ENCODE measurements around the gene KCNMA1.
"Not testable (repeated sequence)": the region's sequence is repeated elsewhere in the genome, so short reads cannot be mapped to it uniquely, and the experiment has no call there.

KCNMA1 gene

DNA sequence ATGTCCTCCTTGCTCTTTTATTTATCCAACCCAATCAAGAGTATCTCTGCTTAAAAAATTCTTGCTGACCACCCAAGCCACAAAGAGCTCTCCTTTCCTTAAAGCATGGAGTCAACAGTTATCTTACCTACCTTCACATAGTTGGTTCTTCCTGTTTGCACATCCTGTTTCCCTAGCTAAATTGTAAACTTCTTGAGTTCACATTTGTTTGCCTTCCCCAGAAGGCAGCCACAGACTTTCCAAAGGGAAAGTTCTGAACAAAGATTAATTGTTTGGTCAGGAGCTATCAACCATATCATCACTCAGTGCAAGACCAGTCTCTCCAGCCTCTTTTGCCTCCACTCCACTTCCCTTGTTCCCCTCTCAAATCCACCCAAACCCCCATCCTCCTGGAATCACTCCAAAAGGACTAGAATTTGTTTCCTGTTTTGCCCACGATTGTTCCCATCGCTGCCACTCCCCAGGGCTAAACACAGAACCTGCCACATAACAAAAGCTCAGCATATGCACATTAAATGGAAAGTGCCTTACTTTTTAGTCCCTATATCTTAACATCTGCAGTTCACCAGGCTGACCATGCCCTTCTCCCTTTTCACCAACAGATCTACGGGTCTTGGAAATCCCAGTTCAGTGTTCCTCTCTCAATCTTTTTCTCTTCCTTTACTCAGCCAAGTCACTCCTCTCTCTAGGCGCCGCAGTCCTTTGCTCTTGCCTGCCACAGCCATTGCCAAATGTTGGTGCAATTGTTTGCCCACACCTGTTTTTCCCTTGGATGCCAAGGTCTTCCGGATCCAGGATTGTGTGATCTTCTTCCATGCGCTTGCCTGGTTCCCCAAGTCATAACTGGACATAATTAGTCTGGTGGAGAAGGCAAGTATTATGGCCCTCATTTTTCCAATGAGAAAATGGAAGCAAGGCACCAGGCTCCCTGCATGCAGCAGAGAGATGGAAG is 265.5 kb downstream of the KCNMA1 start:
- no peak for DNase-seq (ENCODE audit: low read depth in 2 of 2)

DNA sequence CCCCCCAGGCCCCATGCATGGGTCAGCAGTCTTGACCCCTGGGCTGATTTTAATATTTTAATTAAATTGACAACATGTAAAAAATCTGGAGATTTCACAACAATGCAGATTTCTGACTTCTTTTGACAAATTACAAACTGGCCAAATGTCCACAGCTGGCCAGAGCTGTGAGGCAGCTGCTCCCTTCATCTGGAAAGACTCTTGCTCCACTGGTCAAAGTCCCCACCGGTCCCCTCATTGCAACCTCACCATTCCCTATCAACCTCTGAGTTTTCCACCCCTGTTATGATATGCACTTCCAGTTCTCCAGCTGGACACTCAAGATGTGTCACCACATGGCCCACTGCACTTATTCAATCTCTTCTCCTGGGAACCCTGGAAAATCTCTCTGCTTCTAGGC is 266.2 kb downstream of the KCNMA1 start:
- no peak for DNase-seq (ENCODE audit: low read depth in 2 of 2)

DNA sequence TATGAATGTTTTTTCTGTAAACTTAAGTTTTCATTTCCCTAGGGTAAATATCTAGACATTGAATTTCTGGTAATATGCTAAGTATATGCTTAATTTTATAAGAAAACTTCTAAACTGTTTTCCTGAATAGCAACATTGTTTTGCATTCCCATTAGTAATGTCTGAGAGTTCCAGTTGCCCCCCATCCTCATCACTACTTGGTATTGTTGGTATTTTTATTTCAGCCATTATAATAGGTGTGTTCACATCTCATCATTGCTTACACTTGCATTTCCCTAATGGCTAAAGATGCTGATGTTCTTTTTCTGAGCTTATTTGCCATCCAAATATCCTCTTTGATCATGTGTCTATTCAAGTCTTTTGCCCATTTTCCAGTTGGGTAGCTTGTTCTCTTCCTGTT is 269.6 kb downstream of the KCNMA1 start:
- no peak for DNase-seq (ENCODE audit: low read depth in 2 of 2)

DNA sequence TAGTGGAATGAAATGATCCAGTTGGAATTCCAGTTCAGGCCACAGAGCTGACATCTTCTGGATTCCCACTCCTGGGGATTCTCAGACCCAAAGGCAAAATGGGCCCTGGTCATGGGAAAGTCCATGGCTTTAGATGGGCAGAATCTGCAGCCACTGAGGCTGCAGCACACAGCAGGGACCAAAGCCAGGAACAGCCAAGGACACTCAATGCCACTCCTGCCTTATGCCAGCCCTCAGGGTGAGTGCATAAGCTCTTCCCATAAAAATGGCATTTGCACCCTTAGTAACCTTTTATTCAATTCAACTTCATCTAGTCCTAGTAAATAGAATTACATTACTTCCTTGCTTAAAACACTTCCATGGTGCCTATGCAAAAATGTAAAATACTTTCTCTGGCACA is 274.4 kb downstream of the KCNMA1 start:
- DNase-seq (ENCODE audit: low read depth in 2 of 2) = no peak

DNA sequence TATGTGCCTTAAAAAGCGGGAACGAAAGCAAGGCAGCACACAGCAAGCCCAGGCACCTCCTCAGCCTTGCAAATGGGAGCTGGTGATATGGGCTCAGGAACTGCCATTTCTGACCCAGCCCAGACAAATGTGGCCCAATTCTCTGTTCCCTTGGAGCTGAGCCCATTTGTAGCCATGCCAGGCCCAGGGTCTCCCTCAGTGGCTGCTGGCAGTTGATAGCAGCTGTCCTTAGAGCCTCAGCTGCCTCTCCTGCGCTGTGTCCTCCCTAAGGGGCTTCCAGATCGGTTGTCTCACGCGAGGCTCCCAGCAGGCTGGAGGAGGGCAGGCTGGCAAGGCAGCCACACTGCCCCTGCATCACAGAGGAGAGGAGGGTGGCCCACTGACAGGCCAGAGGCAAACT is 275.8 kb downstream of the KCNMA1 start:
- DNase-seq (ENCODE audit: low read depth in 2 of 2) = no peak

DNA sequence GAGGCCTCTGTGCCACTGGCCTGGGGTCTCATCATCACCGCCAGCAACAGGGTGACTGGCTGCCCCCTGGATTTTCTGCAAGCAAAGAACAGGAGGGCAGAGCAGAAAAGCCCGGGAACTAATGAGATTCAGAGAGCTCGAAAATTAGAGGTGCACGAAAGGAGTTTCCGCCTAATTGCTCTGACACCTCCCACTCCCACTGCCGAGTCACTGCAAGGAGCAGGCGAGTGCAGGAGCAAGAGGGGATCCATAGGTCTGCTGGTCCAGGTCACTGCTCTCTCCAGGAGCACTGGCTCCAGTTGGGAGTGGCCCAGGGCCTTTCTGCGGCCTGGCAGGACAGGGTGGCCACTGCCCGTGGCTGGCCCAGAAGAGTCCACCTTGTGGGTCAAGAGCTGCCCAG is 276.2 kb downstream of the KCNMA1 start:
- no peak for DNase-seq (ENCODE audit: low read depth in 2 of 2)

DNA sequence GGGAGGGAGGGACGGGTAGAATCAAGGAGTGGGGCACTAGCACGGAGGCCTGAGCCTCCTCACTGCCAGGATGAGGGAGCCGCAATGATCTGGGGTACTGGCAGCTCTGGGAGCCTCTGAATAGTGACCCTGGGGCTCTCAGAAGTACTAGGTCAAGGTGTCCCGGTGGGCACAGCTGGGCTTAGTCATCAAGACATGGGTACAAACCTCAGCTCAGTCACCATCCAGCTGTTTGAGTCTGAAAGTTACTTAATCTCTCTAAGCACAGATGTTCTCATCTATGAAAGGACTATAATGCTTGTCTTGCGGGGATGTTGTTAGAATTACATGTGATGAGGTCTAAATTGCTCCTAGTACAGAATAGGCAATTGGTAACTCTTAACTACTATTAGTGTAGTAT is 276.8 kb downstream of the KCNMA1 start:
- no peak for DNase-seq (ENCODE audit: low read depth in 2 of 2)

DNA sequence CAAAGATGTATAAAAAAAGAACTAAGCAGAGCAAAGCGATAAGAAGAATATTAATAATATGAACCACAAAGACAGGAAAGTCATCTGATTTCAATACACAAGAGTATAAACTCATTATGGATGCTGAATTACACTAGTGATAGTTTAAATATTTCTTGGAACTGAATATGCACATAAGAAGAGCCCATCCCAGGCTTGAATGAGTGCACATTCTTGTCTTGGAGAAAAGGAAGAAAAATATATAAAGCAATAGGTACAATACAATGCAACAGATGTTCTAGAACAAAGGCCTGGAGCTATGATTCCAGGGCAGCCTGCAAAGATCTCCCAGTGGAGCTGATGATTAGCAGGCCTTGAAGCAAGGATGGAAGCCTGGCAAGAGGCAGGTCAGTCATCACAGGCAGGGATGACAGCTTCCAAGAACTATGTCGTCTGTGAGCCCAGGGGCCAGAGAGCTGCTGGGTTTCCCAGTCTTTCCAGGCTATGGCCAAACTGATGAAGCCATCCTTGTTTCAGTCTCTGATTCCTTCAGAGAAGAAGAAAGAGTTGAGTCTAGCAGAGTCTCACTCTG is 277.6 kb downstream of the KCNMA1 start:
- no peak for DNase-seq (ENCODE audit: low read depth in 2 of 2)

DNA sequence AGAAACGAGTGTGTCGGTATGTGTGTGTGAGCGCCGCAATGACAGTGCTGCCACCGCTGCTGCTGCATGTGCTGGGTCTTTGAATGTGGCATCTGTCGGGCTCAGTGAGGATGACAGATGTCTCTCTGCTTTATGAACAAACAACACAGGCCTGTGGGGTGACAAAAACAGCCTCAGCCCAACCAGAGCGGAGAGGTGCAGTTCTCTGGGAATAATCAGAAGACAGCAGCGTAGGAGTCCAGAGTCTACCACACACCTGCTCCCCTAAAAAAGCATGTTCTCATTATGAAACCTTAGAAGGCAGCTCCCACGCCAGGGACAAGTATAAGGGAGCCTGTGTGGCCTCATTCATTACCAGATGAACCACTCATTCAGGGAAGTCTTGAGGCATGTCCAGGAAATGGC is 278.3 kb downstream of the KCNMA1 start:
- DNase-seq (ENCODE audit: low read depth in 2 of 2) = no peak

DNA sequence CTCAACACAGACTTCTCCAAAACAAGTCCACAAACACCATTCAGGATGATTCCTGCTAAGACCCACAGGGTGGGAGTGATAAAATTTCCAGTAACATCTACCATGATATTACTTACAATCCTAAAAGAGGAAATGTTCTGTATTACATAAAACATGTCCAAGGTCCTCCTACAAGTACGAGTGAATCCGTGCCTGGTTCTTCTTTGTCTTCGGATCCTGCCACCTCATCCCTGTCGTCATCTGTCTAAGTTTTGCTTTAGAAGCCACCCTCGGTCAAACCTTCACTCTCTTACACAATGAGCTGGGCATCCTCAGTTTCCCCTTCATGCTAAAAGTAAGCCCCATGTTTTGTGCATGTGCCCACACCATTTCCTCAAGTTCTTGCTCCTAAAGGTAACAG is 279.0 kb downstream of the KCNMA1 start:
- no peak for DNase-seq (ENCODE audit: low read depth in 2 of 2)

DNA sequence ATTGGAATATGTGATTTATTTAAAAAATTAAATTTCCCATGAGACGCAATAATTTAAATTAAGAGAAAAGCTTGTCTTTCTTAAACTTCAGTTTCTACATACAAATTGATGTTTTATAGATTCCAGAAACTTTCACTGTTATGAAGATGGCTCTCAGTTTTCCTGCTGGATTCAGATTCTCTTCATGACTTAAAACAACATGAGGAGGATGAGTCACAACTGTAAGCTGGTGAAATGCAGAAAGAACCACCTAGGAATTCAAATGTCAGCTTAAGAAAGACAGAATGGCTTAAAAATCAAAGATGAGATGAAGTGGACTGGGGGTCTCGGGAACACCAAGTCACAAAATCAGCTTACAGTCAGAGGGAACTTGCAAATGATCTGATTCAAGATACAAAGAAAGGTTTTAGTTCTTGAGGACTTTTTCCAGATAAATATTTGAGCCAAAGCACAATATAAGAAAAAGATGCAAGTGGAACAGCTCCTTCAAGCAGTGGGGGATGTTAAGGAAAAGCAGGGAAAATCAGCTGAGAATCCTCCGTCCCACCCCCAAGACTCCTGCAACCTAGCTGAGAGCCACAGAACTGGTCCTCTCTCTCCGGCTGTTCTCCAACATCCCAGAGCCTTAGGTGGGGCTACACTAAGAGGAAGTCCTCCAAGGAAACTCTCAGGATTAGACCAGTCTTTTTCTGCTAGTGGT is 279.8 kb downstream of the KCNMA1 start:
- DNase-seq (ENCODE audit: low read depth in 2 of 2) = peak in 1 of 2 experiments; percentile 41

DNA sequence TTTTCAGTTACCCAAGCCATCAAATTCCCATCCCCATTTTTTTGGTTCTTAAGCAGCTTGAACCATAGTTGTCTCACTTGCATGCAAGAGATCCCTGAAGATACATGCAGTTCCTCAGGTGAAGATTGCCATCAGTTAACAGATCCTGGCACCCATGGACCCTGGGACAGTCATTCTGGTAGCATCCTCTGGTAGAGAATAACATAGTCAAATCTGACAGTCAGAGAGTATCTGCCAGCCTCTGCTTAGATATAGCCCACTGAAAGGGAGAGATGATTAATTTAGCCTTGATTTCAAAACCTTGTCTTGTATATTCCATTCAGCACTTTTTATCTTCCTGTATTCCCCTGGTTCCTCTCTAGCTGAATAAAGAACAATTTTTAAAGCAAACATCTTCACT is 280.4 kb downstream of the KCNMA1 start:
- no peak for DNase-seq (ENCODE audit: low read depth in 2 of 2)

DNA sequence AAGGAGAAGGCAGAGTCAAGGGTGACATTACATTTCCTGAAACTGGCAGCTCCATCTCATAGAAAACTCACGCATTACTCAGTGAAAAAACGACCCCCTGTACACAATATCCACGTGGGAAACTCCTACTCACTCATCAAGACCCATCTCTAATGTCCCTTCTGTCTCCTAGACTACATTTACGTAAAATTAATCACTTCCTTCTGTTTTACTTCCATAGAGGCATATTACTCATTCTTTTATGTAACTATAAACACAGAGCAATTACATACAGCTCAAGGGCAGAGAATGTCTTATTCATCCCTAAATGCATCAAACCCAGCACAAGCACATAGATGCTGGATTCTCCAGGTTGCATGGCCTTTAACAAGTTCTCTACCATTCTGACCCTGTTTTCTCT is 281.8 kb downstream of the KCNMA1 start:
- peak; percentile 70 to 79 for DNase-seq (ENCODE audit: low read depth in 2 of 2)

DNA sequence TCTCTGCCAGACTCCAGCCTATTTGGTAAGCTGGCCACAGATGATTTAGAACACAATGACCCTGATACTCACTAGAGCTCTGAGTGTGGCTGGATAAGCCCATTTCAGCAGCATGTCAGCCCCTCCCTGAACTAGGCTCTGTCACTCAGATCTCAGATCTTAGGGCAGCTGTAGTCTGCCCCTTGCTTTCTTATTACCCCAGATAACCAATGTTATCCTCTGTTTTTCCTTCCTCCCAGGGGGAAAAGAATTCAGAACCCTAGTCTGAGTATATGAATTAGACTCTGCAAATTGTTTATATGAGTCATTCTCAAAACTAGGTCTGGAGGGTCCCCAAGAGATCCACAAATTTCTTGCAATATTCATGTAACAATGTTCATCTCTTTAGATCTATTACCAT is 286.2 kb downstream of the KCNMA1 start:
- peak; percentile 66 to 70 for DNase-seq (ENCODE audit: low read depth in 2 of 2)

DNA sequence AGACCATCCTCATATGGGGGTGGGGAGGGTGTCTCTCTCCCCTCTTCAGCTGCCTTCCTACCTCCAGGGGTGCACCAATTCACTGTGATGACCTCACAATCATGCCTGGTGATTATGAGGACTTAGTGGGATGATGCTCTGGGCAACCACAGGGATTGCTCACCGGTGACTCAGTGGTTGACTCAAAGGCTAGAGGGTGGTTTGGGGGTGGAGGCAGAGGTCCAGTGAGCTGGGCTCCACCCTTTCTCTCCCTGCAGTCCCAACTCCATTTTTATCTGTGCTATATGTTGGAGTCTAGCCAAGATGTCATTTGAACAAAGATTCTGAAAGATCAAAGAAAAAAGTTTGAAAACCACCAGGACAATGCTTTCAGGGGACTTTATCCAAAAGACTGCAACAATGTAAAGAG is 286.9 kb downstream of the KCNMA1 start:
- peak; percentile 97 for DNase-seq (ENCODE audit: low read depth in 2 of 2)

DNA sequence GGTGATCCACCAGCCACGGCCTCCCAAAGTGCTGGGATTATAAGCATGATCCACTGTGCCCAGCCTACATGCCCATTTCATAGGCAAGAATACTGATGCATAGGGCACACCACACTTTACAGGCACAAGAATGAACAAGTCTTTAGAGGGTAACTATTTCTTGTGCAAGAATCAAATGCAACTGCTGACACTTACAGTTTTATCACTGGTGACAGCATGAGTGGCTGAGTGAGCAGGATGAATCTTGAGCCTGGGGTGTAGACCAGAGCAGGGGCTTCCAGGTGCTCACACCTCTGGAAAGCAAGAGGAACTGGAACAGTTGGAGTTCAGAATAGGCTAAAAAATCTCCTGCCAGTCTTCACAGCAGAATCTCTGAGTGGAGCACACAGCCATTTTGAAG is 287.5 kb downstream of the KCNMA1 start:
- DNase-seq (ENCODE audit: low read depth in 2 of 2) = no peak

DNA sequence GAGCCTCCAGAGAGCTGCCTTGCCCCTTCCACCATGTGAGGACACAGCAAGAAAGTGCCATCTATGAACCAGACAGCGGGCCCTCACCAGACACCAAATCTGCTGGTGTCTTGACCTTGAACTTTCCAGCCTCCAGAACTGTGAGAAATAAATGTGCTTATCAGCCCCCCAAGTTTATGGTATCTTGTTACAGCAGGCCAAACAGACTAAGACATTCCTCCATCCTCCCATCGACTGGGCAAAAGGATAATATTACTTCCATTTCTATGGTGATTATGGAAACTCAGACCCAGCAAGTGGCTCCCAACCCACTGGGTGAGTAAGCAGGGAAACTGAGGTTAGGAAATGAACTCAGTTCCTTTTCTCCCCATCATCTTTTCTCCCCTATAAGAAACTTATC is 288.4 kb downstream of the KCNMA1 start:
- no peak for DNase-seq (ENCODE audit: low read depth in 2 of 2)

DNA sequence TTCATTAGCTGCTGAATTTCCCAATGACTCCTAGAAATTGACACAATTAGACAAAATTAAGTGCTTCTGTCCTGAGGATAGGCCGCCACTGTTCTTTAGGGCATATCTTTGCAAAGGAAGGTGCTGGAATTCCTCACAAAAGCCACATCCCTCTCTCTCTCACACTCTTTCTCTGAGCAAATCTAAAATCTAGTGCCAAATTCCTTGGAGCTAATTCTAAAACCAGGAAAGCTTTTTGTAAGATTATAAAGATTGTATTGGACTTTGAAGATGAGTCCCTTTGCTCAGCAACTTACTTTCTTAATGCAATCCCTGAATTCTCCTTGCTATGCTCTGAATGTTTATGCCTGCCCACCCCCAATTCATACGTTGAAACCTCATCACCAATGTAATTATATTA is 288.9 kb downstream of the KCNMA1 start:
- DNase-seq (ENCODE audit: low read depth in 2 of 2) = no peak

DNA sequence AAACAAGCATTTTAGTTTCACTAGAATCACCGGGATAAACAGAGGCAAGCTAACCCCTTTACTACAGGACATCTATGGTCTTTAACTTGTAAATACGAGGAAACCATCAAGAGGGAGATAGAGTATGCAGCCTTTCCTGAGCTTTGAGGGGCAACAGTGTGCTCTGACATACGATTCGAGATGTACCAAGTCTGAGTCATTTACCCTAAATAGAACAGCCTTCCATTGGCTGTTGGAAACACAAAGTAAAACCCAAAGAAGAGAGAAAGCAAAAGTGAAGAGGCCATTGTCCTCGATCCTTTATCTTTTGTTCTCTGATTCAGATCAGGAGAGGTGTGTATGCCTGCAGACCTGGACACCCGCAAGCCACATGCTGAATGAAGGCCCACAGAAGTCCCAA is 289.5 kb downstream of the KCNMA1 start:
- DNase-seq (ENCODE audit: low read depth in 2 of 2) = no peak

DNA sequence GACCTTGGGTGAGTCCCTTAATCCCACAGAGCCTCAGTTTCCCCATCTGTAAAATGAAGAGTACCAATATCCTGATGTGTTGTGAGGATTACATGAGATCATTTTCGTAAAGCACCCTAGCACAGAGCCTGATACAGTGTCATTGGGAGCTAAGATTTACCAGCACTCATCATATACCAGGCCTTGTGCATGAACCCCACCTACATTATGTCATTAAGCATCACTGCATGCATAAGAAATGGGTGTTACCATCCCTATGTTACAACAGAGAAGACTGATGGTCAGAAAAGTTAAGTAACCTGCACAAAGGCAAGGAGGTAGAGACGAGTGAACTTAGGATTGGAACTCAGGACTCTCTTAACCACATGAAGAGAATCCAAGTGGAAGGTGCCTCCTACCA is 290.6 kb downstream of the KCNMA1 start:
- DNase-seq (ENCODE audit: low read depth in 2 of 2) = no peak

DNA sequence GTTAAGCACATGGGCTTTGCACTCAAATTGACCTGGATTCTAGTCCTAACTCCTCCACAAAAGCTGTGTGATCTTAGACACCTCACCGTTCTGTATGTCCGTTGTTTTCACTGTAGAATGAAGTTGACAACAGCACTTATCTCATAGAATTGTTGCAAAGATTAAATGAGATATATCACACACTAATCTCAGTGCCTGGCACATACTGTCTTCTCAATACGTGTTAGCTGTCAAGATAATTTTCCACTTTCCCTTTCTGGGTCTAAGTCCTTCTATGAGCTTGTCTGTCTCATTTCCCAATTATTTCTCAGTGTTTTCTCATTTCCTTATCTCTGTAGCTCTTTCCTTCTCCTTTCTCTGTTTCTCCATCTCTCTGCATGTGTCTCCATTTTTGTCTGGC is 296.6 kb downstream of the KCNMA1 start:
- DNase-seq (ENCODE audit: low read depth in 2 of 2) = no peak

DNA sequence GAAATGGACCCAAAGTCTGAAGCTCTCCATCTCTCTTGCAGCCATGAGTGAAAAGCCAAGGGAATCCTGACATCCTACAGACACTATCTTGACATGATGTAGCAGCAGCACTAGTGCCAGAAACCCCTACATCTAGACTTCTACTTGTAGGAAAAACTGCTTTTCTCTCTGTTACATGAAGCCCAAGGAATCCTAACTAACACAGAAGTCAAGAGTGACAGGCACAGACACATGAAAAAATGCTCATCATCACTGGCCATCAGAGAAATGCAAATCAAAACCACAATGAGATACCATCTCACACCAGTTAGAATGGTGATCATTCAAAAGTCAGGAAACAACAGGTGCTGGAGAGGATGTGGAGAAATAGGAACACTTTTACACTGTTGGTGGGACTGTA is 297.7 kb downstream of the KCNMA1 start:
- not testable (repeated sequence) for DNase-seq (ENCODE audit: low read depth in 2 of 2)

DNA sequence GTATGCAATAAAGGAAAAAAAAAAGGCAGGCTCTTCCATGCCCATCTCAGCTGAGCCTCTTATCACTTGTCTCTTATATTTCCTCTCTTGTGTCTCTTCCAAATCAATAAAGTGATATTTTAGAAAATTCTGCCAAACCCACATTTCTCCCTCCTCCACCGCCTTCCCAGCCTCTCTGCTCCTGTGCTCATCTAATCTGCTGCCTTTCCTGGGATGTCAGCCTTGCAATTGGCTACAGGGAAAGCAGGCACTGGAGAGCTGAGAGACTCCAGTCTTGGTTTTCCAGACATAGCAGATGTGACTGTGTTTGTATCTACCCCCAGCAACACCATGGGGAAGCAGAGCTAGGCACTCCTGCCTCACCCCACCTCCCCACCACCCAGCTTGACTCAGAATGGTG is 298.4 kb downstream of the KCNMA1 start:
- DNase-seq (ENCODE audit: low read depth in 2 of 2) = no peak
